ENCODE measurements around the gene MYO7B. TPM values are rescaled to one million over a fixed set of nuclear protein-coding genes. Genes with fewer than 3 reads are reported as not detected.

Gene MYO7B
- polyA plus RNA-seq, 1 of the 3 experiments (the other 2 are of a cell fraction), result 0.08 TPM

GRCh38 chr2:127632592-127633489 lies 97.4 kb downstream of the MYO7B start:
- H3K4me1 ChIP-seq (ENCODE audit: control insufficient read depth in 1 of 2, insufficient read depth in 2 of 2, low read depth in 1 of 2, low read length in 1 of 2), result peaks cover 7 to 34% of the 10 kb centered on the region in 2 experiments; a peak in 3 of 4 replicates
- no peaks in the 10 kb centered on the region for H4K20me1 ChIP-seq (ENCODE audit: insufficient read depth)
- WGBS (ENCODE audit: low lambda C conversion rate), result 92% methylated on average over 15 of the region's 25 CpGs
- H3K9me2 ChIP-seq, result no peaks in the 10 kb centered on the region
- DNase-seq, result no peak
- ChIA-PET CTCF (interaction anchor here (0.8 to 2.0 kb wide), 4 partner anchors 7 to 62 kb away, joined by 3 to 8 read pairs (median 4); no protein-coding TSS in a partner anchor), POLR2A (no interaction called here)
- H3K79me2 ChIP-seq (ENCODE audit: insufficient read depth), result no peaks in the 10 kb centered on the region
- no peaks in the 10 kb centered on the region for H3K27me3 ChIP-seq (ENCODE audit: insufficient read depth)
- H2AFZ ChIP-seq (ENCODE audit: low read depth), result no peak overlapping the region
- H3F3A ChIP-seq (replicated peaks; ENCODE audit: insufficient read depth), result no peaks in the 10 kb centered on the region
- H3K4me3 ChIP-seq (ENCODE audit: low read depth in 2 of 2, low read length in 1 of 2), result no peak overlapping the region
- no peak overlapping the region for H3K9ac ChIP-seq
- H3K27ac ChIP-seq (ENCODE audit: low read depth in 2 of 2, low read length in 1 of 2), result no peak overlapping the region; a peak in 1 of 4 replicates
- no peak overlapping the region for H3K4me2 ChIP-seq
- no peaks in the 10 kb centered on the region for H3K36me3 ChIP-seq (replicated peaks in 1 of 2; ENCODE audit: control insufficient read depth in 1 of 2, insufficient read depth in 2 of 2, low read length in 1 of 2)
- TF ChIP-seq FOXM1 (IDR thresholded peaks at IDR 0.05; ENCODE audit: low read depth) (no peak), SMC3 (IDR thresholded peaks at IDR 0.05; ENCODE audit: low read depth, low read length) (no peak), EZH2phosphoT487 (IDR thresholded peaks at IDR 0.05; ENCODE audit: borderline replicate concordance, low read depth) (no peak), FOXJ3 (CRISPR knock-in tag; IDR thresholded peaks at IDR 0.05) (no peak), RAD21 (IDR thresholded peaks at IDR 0.05; ENCODE audit: low read length) (no peak), RFX5 (IDR thresholded peaks at IDR 0.05; ENCODE audit: low read length) (no peak), FOSL2 (IDR thresholded peaks at IDR 0.05; ENCODE audit: borderline replicate concordance, low read depth) (no peak), ELF1 (IDR thresholded peaks at IDR 0.05) (no peak), RXRA (IDR thresholded peaks at IDR 0.05; ENCODE audit: borderline replicate concordance, low read depth) (no peak), NRF1 (IDR thresholded peaks at IDR 0.05; ENCODE audit: low read depth, low read length) (no peak), EP300 (IDR thresholded peaks at IDR 0.05; ENCODE audit: borderline replicate concordance in 1 of 2, low read depth in 1 of 2, low read length in 1 of 2) (no peak), MXI1 (IDR thresholded peaks at IDR 0.05; ENCODE audit: low read depth, low read length) (no peak), JUND (IDR thresholded peaks at IDR 0.05) (no peak), CHD2 (IDR thresholded peaks at IDR 0.05; ENCODE audit: low read length, partially characterized antibody) (no peak), TAF1 (IDR thresholded peaks at IDR 0.05; ENCODE audit: borderline replicate concordance, low read depth, low read length) (no peak), GATA2 (CRISPR knock-in tag; IDR thresholded peaks at IDR 0.05) (no peak), MAX (IDR thresholded peaks at IDR 0.05; ENCODE audit: low read depth) (no peak)
- TF ChIP-seq, protein P1, sequence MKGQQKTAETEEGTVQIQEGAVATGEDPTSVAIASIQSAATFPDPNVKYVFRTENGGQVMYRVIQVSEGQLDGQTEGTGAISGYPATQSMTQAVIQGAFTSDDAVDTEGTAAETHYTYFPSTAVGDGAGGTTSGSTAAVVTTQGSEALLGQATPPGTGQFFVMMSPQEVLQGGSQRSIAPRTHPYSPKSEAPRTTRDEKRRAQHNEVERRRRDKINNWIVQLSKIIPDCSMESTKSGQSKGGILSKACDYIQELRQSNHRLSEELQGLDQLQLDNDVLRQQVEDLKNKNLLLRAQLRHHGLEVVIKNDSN (IDR thresholded peaks at IDR 0.05; ENCODE audit: borderline replicate concordance, low read depth), result no peak
- H3K9me3 ChIP-seq, result no peaks in the 10 kb centered on the region
